H54 (cell line): ENCODE measurements around the gene CCDC158.
"Not testable (repeated sequence)": the region's sequence is repeated elsewhere in the genome, so short reads cannot be mapped to it uniquely, and the experiment has no call there.

Experiments
- DNase-seq: peaks from one replicate; pipeline ENCODE4 v3.0.0; 2011; ENCODE audit warnings: low spot score, mixed read lengths; ENCODE audit not compliant: insufficient read length
- FAIRE-seq: peaks from 3 replicates; lab custom pipeline; 2011; peaks lifted over from hg19 to GRCh38; lab: Jason Lieb, UNC
- POLR2A ChIP-seq: IDR thresholded peaks from 2 replicates; pipeline ENCODE4 v1.6.1; 2011; ENCODE audit warnings: low read depth, mild to moderate bottlenecking, low read length

CCDC158 gene

GRCh38 chr4:76365636-76366035, 55.3 kb downstream of the CCDC158 start:
- no peak for TF ChIP-seq POLR2A
- DNase-seq: no peak
- FAIRE-seq: no peak

- TF ChIP-seq POLR2A: no peak
- DNase-seq (no peak), FAIRE-seq (no peak)
These were observed 56.2 kb downstream of the CCDC158 start for GRCh38 chr4:76364763-76365162.

GRCh38 chr4:76363556-76364290, 57.2 kb downstream of the CCDC158 start:
- no peak for FAIRE-seq
- no peak for DNase-seq
- TF ChIP-seq POLR2A: no peak

- TF ChIP-seq POLR2A: no peak
- DNase-seq (no peak), FAIRE-seq (no peak)
These were observed 59.1 kb downstream of the CCDC158 start for GRCh38 chr4:76361689-76362412.

- not testable (repeated sequence) for FAIRE-seq
These were observed 61.0 kb downstream of the CCDC158 start for GRCh38 chr4:76359881-76360466.

GRCh38 chr4:76357981-76358380, 63.0 kb downstream of the CCDC158 start:
- no peak for DNase-seq
- no peak for FAIRE-seq
- TF ChIP-seq POLR2A: no peak

More at GRCh38 chr4:76359881-76360466, 61.0 kb downstream of the CCDC158 start:
- not testable (repeated sequence) for DNase-seq

- TF ChIP-seq POLR2A: no peak
- DNase-seq (no peak), FAIRE-seq (no peak)
These were observed 66.1 kb downstream of the CCDC158 start for GRCh38 chr4:76354517-76355473.

- DNase-seq: no peak
- FAIRE-seq: no peak
- TF ChIP-seq POLR2A: no peak
These were observed 78.1 kb downstream of the CCDC158 start for GRCh38 chr4:76342803-76343202.

DNA sequence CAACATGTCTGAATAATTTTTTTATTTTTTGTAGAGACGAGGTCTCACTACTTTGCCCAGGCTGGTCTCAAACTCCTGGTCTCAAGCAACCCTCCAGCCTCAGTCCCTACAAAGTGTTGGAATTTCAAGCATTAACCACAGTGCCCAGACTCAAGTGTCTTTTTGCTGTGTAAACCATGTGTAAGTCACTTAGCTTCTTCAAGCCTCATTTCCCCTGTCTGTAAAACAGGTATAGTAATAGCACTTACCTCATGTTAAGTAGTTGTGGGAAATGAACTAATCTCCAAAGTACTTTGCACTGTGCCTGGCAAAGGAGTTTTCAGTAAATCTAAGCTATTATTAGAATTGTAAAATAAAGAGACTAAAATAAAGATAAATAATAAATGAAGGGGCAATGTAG, 78.8 kb downstream of the CCDC158 start:
- no peak for TF ChIP-seq POLR2A
- no peak for DNase-seq
- FAIRE-seq: no peak

DNA sequence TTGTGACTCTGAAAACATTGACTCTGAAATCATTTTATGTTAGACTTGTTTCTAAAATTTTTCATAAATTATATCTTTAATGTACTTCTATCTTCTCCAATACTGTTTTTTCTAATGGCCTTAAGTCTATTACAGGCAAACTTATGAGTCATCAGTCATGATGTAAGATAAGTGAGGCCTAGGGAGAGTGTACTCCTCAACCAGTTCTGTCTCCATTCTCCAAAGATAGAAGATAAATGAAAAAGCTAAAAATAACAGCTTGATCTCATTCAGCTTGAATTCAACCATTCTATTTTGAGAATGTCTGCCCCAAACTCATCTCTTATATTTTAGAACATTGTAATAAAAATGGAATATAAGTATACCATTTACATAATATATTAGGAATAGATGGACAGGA, 79.9 kb downstream of the CCDC158 start:
- no peak for DNase-seq
- no peak for FAIRE-seq
- TF ChIP-seq POLR2A: no peak

DNA sequence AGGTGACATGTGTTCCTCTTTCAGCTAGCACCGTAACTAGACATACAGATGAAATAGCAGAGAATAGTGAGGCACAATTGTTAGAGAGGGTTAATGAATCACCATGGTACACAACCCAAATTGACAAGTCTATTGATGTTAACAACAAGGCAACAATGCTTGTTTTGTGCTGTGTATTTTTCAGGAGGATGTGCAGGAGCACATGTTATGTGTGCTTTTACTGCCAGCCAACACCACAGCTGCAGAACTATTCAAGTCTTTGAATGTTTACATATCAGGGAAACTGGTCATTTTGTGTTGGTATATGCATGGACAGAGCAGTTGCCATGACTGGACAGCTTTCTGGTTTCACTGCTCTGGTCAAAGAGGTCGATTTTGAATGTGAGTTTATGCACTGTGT, 81.6 kb downstream of the CCDC158 start:
- DNase-seq (no peak), FAIRE-seq (no peak)
- no peak for TF ChIP-seq POLR2A

DNA sequence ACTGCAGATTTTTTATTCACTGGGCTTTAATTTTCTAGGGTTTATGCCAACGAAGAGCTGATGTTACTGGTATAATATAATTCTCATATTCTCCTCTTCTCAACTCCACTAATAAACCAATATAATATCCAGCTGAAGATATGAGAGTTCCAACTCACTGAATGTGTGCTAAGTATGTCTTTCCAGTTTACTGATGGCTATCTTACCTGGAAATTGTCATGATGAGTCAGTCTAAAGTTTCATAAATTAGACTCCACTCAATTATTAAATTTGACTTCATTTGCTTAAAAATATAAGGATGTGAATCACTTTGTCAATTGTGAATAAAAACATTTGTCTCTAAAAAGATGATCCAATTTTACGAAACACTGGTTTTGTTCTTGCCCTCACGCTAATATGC, 86.1 kb downstream of the CCDC158 start:
- TF ChIP-seq POLR2A: no peak
- FAIRE-seq: no peak
- no peak for DNase-seq

- FAIRE-seq (no peak), DNase-seq (no peak)
- TF ChIP-seq POLR2A: no peak
These were observed 94.4 kb downstream of the CCDC158 start for GRCh38 chr4:76326515-76326914.
